ENCODE results near the gene PNPLA4. TPM values are rescaled to one million over a fixed set of nuclear protein-coding genes. Genes with fewer than 3 reads are reported as not detected.
A peak's percentile ranks its signal among the peaks of the same experiment; 100 is the strongest.

PNPLA4 gene
- total RNA-seq, 1 experiment from 2014 or later, result 25.0 TPM

- Histone ChIP-seq H3K36me3 (replicated peaks; ENCODE audit: control insufficient read depth, insufficient read depth, low read length) (no peaks in the 10 kb centered on the region; the same call in 1 of the 2 replicates), H3K4me3 (ENCODE audit: insufficient read depth, low read depth, low read length) (no peak overlapping the region), H3K27me3 (ENCODE audit: control insufficient read depth, insufficient read depth, low read length) (no peaks in the 10 kb centered on the region)
- peak; percentile 64 for DNase-seq
These were observed 1.2 kb downstream of the PNPLA4 start for GRCh38 chrX:7925867-7926472.

- H3K27me3 ChIP-seq (ENCODE audit: control insufficient read depth, insufficient read depth, low read length), result no peaks in the 10 kb centered on the region
- H3K36me3 ChIP-seq (replicated peaks; ENCODE audit: control insufficient read depth, insufficient read depth, low read length), result peaks cover 3% of the 10 kb centered on the region
- no peak overlapping the region for H3K4me3 ChIP-seq (ENCODE audit: insufficient read depth, low read depth, low read length)
- DNase-seq, result no peak
These were observed 5.5 kb downstream of the PNPLA4 start for GRCh38 chrX:7921750-7922149.

DNA sequence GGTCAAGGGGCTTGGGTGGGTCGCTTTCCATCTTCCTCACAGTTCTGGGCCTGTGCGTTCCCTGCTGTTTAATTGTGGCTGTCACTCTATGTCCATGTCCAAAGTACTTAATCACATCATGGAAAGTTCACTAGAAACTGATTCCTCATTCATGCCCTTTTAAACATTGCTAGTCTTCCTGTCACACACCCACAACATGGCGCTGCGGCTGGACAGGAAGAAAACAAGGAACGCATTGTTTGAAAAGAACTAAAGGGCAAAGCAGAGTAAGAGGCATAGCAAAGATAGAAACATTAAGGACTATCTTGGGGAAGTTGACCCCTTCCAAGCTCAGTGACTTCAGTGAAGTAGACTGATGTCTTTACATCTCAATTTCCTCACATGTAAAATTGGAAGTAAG is 18.4 kb downstream of the PNPLA4 start:
- no peaks in the 10 kb centered on the region for H3K27me3 ChIP-seq (ENCODE audit: control insufficient read depth, insufficient read depth, low read length)
- no peak for DNase-seq
- peaks cover 1% of the 10 kb centered on the region for H3K36me3 ChIP-seq (replicated peaks; ENCODE audit: control insufficient read depth, insufficient read depth, low read length)
- no peak overlapping the region for H3K4me3 ChIP-seq (ENCODE audit: insufficient read depth, low read depth, low read length)

- H3K36me3 ChIP-seq (replicated peaks; ENCODE audit: control insufficient read depth, insufficient read depth, low read length), result peaks cover 3% of the 10 kb centered on the region
- DNase-seq, result no peak
- no peaks in the 10 kb centered on the region for H3K27me3 ChIP-seq (ENCODE audit: control insufficient read depth, insufficient read depth, low read length)
- H3K4me3 ChIP-seq (ENCODE audit: insufficient read depth, low read depth, low read length), result no peak overlapping the region
These were observed 22.7 kb downstream of the PNPLA4 start for GRCh38 chrX:7904562-7904961.

DNA sequence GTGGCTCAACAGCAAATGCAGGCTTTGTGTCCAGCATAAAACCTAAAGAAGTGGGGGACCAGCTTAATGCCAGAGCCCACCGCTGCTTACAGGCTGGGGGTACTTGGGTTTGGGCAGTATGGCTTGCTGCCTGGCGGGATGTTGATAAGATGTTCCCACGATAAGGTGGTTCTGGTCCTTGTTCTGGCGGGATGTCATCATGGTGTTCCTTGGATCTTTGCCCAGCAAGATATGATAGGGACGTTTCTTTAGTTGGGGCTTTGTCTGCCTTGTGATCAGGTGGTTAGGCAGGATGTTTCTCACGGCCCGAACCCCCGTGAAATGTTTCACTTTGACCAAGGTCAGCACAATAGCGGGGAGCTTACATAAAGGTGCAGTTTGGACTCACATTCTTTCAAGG is 35.3 kb downstream of the PNPLA4 start:
- H3K27me3 ChIP-seq (ENCODE audit: control insufficient read depth, insufficient read depth, low read length), result no peaks in the 10 kb centered on the region
- no peak for DNase-seq
- no peaks in the 10 kb centered on the region for H3K36me3 ChIP-seq (replicated peaks; ENCODE audit: control insufficient read depth, insufficient read depth, low read length)
- H3K4me3 ChIP-seq (ENCODE audit: insufficient read depth, low read depth, low read length), result no peak overlapping the region

DNA sequence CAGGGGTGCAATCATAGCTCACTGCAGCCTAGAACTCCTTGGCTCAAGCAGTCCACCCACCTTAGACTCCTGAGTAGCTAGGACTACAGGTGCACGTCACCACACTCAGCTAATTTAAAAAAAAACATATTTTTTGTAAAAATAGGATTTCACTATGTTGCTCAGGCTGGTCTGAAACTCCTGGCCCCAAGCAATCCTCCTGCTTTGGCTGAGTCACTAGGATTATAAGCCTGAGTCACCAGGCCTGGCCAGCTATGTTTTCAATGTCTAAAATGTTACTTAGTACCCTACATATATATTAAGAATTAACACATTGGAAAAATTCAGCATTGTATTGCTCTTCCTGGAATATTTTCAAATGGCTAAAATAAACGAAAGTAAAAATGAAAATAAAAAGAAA is 37.5 kb downstream of the PNPLA4 start:
- Histone ChIP-seq H3K27me3 (ENCODE audit: control insufficient read depth, insufficient read depth, low read length) (no peaks in the 10 kb centered on the region), H3K36me3 (replicated peaks; ENCODE audit: control insufficient read depth, insufficient read depth, low read length) (no peaks in the 10 kb centered on the region), H3K4me3 (ENCODE audit: insufficient read depth, low read depth, low read length) (no peak overlapping the region)
- DNase-seq, result no peak

- no peaks in the 10 kb centered on the region for H3K36me3 ChIP-seq (replicated peaks; ENCODE audit: control insufficient read depth, insufficient read depth, low read length)
- no peak for DNase-seq
- no peaks in the 10 kb centered on the region for H3K27me3 ChIP-seq (ENCODE audit: control insufficient read depth, insufficient read depth, low read length)
- no peak overlapping the region for H3K4me3 ChIP-seq (ENCODE audit: insufficient read depth, low read depth, low read length)
These were observed 38.1 kb downstream of the PNPLA4 start for GRCh38 chrX:7889135-7889534.

GRCh38 chrX:7876957-7877356 is 50.3 kb downstream of the PNPLA4 start:
- DNase-seq, result no peak

DNA sequence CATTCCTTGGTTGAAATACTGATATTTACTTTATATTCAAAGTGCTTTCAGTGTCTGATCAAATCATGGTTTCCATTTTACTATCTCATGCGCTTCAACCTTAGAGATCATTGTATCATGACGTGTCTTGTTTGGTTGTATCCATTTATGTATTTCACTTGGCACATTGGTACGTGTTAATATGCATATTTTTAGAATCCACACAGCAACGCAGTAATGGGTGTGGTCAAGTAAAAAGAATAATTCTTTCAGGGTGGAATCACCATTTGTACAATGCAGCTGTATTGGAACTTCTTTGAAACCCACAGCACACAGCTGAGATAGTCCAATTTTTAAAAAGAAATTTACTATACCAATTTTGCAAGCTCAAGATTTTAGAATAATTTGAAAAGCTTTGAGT is 55.2 kb downstream of the PNPLA4 start:
- Histone ChIP-seq H3K36me3 (replicated peaks; ENCODE audit: control insufficient read depth, insufficient read depth, low read length) (no peaks in the 10 kb centered on the region), H3K27me3 (ENCODE audit: control insufficient read depth, insufficient read depth, low read length) (no peaks in the 10 kb centered on the region), H3K4me3 (ENCODE audit: insufficient read depth, low read depth, low read length) (no peak overlapping the region)
- DNase-seq, result no peak

More at GRCh38 chrX:7876957-7877356, 50.3 kb downstream of the PNPLA4 start:
- H3K36me3 ChIP-seq (replicated peaks; ENCODE audit: control insufficient read depth, insufficient read depth, low read length), result no peaks in the 10 kb centered on the region
- H3K4me3 ChIP-seq (ENCODE audit: insufficient read depth, low read depth, low read length), result no peak overlapping the region
- no peaks in the 10 kb centered on the region for H3K27me3 ChIP-seq (ENCODE audit: control insufficient read depth, insufficient read depth, low read length)

- Histone ChIP-seq H3K36me3 (replicated peaks; ENCODE audit: control insufficient read depth, insufficient read depth, low read length) (no peaks in the 10 kb centered on the region), H3K27me3 (ENCODE audit: control insufficient read depth, insufficient read depth, low read length) (no peaks in the 10 kb centered on the region), H3K4me3 (ENCODE audit: insufficient read depth, low read depth, low read length) (no peak overlapping the region)
- DNase-seq, result peak; percentile 18
These were observed 75.0 kb downstream of the PNPLA4 start for GRCh38 chrX:7852166-7852565.

Other genes starting within 250 kb of the PNPLA4 start
- not detected in 2 replicates for gene VCX, start 84.2 kb downstream of the PNPLA4 start, total RNA-seq (2014; rRNA removed; shearing (Covaris generic))
- gene VCX2, start 243.9 kb upstream of the PNPLA4 start, total RNA-seq (2014; rRNA removed; shearing (Covaris generic)), result not detected in 2 replicates